Transverse colon (tissue), 4 donors: ENCODE data around the gene RAB2B.

ENCODE experiments used
- POLR2AphosphoS5 ChIP-seq, 3 donors: sonication (generic); formaldehyde crosslinking; IDR thresholded peaks; one replicate each; pipeline ENCODE4 v1.6.1; 2016; ENCODE audit warnings: antibody characterized with exemption in 3 of 3
- TF ChIP-seq, protein P1 (sequence below), 5 experiments: fragments of 200-600 bp in 3 of 5; fragments of 450-650 bp in 2 of 5; sonication (generic) in 3 of 5; IDR thresholded peaks; 1 replicate in 2 of 5; 2 replicates in 3 of 5; pipeline ENCODE4 v1.5.1; 2016 to 2017; ENCODE audit warnings: antibody characterized with exemption in 5 of 5, inconsistent platforms in 3 of 5, mild to moderate bottlenecking in 2 of 5, moderate library complexity in 1 of 5

DNA sequence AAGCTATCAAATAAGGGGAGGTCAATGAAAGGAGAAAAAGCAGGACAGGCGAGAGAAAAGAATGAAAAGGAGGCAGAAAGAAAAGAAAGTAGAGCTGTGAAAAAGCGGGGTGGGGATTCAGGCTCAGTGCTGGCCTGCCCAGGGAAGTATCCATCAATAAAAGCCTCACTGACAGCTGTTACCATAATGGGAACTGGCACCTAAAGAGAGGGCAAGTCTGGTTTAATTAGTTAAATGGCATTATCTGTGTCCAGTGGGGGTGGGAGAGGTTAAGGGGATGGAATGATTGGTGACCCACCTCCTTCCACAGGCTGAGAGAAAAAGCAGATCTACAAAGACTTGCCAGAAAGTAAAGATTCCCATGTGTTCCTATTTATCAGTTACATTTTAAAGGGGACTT lies 42.0 kb upstream of the RAB2B start:
- TF ChIP-seq, protein P1, sequence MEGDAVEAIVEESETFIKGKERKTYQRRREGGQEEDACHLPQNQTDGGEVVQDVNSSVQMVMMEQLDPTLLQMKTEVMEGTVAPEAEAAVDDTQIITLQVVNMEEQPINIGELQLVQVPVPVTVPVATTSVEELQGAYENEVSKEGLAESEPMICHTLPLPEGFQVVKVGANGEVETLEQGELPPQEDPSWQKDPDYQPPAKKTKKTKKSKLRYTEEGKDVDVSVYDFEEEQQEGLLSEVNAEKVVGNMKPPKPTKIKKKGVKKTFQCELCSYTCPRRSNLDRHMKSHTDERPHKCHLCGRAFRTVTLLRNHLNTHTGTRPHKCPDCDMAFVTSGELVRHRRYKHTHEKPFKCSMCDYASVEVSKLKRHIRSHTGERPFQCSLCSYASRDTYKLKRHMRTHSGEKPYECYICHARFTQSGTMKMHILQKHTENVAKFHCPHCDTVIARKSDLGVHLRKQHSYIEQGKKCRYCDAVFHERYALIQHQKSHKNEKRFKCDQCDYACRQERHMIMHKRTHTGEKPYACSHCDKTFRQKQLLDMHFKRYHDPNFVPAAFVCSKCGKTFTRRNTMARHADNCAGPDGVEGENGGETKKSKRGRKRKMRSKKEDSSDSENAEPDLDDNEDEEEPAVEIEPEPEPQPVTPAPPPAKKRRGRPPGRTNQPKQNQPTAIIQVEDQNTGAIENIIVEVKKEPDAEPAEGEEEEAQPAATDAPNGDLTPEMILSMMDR (IDR thresholded peaks at IDR 0.05): no peak
- TF ChIP-seq POLR2AphosphoS5 (IDR thresholded peaks at IDR 0.05): no peak
